ENCODE measurements around the gene ZNF22.

The ZNF22 gene

GRCh38 chr10:44960482-44961229, 40.1 kb upstream of the ZNF22 start:
- TF ChIP-seq, protein P1, sequence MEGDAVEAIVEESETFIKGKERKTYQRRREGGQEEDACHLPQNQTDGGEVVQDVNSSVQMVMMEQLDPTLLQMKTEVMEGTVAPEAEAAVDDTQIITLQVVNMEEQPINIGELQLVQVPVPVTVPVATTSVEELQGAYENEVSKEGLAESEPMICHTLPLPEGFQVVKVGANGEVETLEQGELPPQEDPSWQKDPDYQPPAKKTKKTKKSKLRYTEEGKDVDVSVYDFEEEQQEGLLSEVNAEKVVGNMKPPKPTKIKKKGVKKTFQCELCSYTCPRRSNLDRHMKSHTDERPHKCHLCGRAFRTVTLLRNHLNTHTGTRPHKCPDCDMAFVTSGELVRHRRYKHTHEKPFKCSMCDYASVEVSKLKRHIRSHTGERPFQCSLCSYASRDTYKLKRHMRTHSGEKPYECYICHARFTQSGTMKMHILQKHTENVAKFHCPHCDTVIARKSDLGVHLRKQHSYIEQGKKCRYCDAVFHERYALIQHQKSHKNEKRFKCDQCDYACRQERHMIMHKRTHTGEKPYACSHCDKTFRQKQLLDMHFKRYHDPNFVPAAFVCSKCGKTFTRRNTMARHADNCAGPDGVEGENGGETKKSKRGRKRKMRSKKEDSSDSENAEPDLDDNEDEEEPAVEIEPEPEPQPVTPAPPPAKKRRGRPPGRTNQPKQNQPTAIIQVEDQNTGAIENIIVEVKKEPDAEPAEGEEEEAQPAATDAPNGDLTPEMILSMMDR (IDR thresholded peaks at IDR 0.05; ENCODE audit: borderline replicate concordance, insufficient read depth, low read depth, low read length), result no peak
- H3K4me3 ChIP-seq (ENCODE audit: low read depth, low read length), result peak overlapping the region; percentile 50

GRCh38 chr10:44961230-44961571, 39.5 kb upstream of the ZNF22 start:
- H3K4me3 ChIP-seq (ENCODE audit: low read depth, low read length), result peak overlapping the region; percentile 16
- TF ChIP-seq, protein P1 (IDR thresholded peaks at IDR 0.05; ENCODE audit: borderline replicate concordance, insufficient read depth, low read depth, low read length), result no peak

- TF ChIP-seq, protein P1 (IDR thresholded peaks at IDR 0.05; ENCODE audit: borderline replicate concordance, insufficient read depth, low read depth, low read length), result no peak
- no peak overlapping the region for H3K4me3 ChIP-seq (ENCODE audit: low read depth, low read length)
Observed at GRCh38 chr10:44961931-44962750, 38.6 kb upstream of the ZNF22 start.

DNA sequence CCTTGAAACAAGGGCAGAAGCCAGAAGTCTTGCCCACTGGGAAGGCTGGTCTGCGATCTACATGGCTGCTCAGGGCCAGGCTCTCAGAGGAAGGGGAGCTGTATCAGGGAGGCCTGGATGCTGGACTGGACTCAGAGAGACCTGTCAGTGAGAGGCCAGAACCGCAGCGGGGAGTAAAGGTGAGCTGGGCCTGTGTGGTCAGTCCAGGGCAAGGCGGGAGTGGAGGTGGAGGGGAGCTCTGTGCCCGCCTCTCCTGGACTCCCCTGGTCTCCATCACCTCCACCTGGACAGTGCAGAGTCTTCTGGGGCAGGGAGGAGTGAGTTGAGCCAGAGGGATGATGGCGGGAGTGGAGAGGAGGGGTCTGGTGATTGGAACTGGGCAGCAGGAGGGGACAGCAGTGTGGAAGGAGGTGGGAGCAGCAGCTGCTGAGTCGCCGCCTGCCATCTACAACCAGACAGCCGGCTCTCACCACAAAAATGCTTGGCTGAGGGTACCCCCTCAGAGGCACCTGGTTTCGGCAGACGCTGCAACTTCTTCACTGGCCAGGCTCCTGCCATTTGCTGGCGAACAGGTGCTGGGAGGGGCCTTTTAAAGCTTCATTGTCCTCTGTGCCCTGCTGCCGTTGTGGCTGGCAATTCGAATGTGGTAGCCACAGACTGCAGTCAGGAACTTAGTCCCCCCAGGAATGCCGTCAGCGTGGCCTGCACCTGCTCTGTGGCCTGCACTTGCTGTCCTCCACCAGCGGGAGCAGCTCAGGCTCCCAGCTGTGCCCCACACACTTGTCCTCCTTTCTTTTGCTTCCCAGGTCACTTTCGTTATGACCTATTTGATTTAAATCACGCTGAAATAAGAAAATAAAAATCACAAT, 37.6 kb upstream of the ZNF22 start:
- no peak overlapping the region for H3K4me3 ChIP-seq (ENCODE audit: low read depth, low read length)

DNA sequence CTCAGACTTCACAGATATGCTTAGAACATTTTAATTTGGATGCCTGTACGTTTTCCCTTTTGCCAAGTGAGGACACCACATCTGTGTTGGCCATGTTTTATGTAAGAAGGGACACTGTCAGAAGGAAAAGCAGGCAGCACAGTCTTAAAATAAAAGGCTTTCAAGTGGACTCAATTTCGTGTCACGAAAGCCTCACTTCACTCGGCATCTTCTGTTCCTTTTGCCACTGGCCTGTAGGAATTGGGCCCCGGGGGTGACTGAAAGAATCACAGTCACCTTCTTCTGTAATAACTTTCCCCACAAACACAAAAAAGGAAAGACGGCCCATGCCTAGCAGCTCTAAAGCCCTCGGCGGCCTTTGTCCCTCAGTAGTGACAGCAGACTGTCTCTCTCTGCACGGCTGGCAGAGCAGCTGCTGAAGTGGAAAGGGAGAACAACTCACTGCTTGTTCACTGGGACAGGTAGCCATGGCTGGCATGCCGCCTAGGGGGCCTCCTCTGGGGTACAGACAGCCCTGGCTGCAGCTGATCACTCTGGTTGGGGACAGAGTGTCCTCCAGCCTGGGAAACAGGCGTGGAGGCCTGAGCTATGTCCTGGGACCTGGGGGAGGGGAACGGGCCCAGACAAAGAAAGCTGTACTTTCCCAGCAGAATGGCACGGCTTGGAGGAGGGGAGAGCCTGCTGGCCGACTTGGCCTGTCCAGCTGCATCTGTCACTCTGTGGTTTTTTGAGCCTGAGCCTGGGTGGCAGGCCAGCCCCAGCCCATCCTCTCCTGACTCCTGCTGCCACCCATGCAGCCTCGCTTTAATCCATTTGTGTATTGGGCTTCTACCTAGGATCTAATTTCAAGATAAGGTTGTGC, 36.7 kb upstream of the ZNF22 start:
- peak overlapping the region; percentile 13 for H3K4me3 ChIP-seq (ENCODE audit: low read depth, low read length)
- TF ChIP-seq, protein P1 (IDR thresholded peaks at IDR 0.05; ENCODE audit: borderline replicate concordance, insufficient read depth, low read depth, low read length), result no peak

More for the DNA sequence above, 37.6 kb upstream of the ZNF22 start:
- TF ChIP-seq, protein P1 (IDR thresholded peaks at IDR 0.05; ENCODE audit: borderline replicate concordance, insufficient read depth, low read depth, low read length), result peak; percentile 58

DNA sequence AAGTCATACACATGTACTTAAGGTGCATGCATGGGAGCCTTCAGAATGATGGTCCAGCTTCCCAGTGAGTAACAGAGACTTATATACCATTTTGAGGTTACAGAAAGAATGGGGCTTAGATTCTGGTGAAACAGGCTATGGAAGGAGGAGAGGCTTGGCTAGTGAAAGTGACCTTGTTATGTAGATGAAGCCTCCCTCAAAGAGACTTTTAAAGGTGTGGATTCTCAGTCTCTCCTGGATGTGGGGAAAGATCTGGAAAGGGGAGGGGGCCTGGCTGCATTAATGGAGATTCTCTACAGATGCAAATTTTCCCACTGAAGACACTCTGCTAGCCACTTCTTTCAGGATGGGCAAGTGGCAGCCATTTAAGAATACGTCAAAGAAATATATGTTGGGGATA, 35.6 kb upstream of the ZNF22 start:
- H3K4me3 ChIP-seq (ENCODE audit: low read depth, low read length), result no peak overlapping the region
- TF ChIP-seq, protein P1 (IDR thresholded peaks at IDR 0.05; ENCODE audit: borderline replicate concordance, insufficient read depth, low read depth, low read length), result no peak

Measured in GM12875 (cell line).